GM23338 (cell line): ENCODE measurements around the gene RAPGEF5. TPM values are rescaled to one million over a fixed set of nuclear protein-coding genes. Genes with fewer than 3 reads are reported as not detected.

Source experiments
- CREB1 ChIP-seq: fragments of 250-450 bp; sonication (Bioruptor Pico); IDR thresholded peaks from 2 replicates; pipeline ENCODE4 v1.5.0; 2020; ENCODE audit warnings: low read depth, mild to moderate bottlenecking, moderate library complexity
- ETS1 ChIP-seq: IDR thresholded peaks from 2 replicates; pipeline ENCODE4 v1.6.1; 2016; ENCODE audit warnings: antibody characterized with exemption
- EZH2 ChIP-seq: fragments of 200-600 bp; sonication (generic); IDR thresholded peaks from one replicate; pipeline ENCODE4 v1.8.0; 2017; ENCODE audit warnings: antibody characterized with exemption, mild to moderate bottlenecking, low read depth; ENCODE audit not compliant: unreplicated experiment
- EZH2phosphoT487 ChIP-seq: fragments of 200-600 bp; sonication (generic); IDR thresholded peaks from one replicate; pipeline ENCODE4 v1.8.1; 2018; ENCODE audit warnings: antibody characterized with exemption; ENCODE audit not compliant: unreplicated experiment
- NANOG ChIP-seq: IDR thresholded peaks from 2 replicates; pipeline ENCODE4 v1.6.1; 2016; ENCODE audit warnings: antibody characterized with exemption, borderline replicate concordance
- REST ChIP-seq: IDR thresholded peaks from one replicate; pipeline ENCODE4 v1.6.1; 2018; ENCODE audit warnings: antibody characterized with exemption; ENCODE audit not compliant: unreplicated experiment
- STAT1 ChIP-seq: IDR thresholded peaks from one replicate; pipeline ENCODE4 v1.6.1; 2016; ENCODE audit warnings: antibody characterized with exemption; ENCODE audit not compliant: unreplicated experiment
- ZNF331 ChIP-seq: fragments of 250-450 bp; sonication (Bioruptor Pico); IDR thresholded peaks from 2 replicates; pipeline ENCODE4 v1.5.0; 2020; ENCODE audit warnings: low read depth, mild to moderate bottlenecking, moderate library complexity
- ZNF462 ChIP-seq: fragments of 250-450 bp; sonication (Bioruptor Pico); IDR thresholded peaks from 2 replicates; pipeline ENCODE4 v1.5.0; 2020; ENCODE audit warnings: mild to moderate bottlenecking, moderate library complexity
- polyA plus RNA-seq: library from polyadenylated mRNA; unstranded; fragments of >200 nt; fragmentation: Nextera tagmentation; extraction: Ambion mirVana; gene quantifications from 2 replicates; pipeline ENCODE4 v1.2.1, GENCODE V29; 2016
- total RNA-seq: library from RNA; depleted of rRNA; stranded (reverse); fragments of >200 nt; shearing (Covaris generic); gene quantifications from 2 replicates; pipeline ENCODE4 v1.2.3, GENCODE V29; 2014

RAPGEF5 gene
- total and polyA plus RNA-seq, 2 experiments from 2014 or later, result 6.3 to 13.1 TPM

GRCh38 chr7:22093936-22094335 is 263.0 kb downstream of the RAPGEF5 start (continued):
- no peak for TF ChIP-seq ZNF462 (CRISPR knock-in tag)
- no peak for TF ChIP-seq EZH2phosphoT487
- TF ChIP-seq REST, result no peak
- TF ChIP-seq ETS1, result no peak
- TF ChIP-seq EZH2, result no peak
- TF ChIP-seq CREB1 (CRISPR knock-in tag), result no peak
- TF ChIP-seq STAT1, result no peak
- no peak for TF ChIP-seq ZNF331
- no peak for TF ChIP-seq NANOG
